ENCODE measurements around the gene LRRC4C. TPM values are rescaled to one million over a fixed set of nuclear protein-coding genes. Genes with fewer than 3 reads are reported as not detected.

LRRC4C gene
- total RNA-seq, 1 donor: 0.27 TPM

GRCh38 chr11:40716344-40717130 lies 742.9 kb downstream of the LRRC4C start:
- no peak overlapping the region for H3K4me3 ChIP-seq (ENCODE audit: low read depth, low read length)
- TF ChIP-seq CTCF (IDR thresholded peaks at IDR 0.05; ENCODE audit: insufficient read depth, low read length): no peak
- no peak for DNase-seq (ENCODE audit: low read depth)

GRCh38 chr11:40713083-40713482 lies 746.4 kb downstream of the LRRC4C start:
- H3K4me3 ChIP-seq (ENCODE audit: low read depth, low read length): no peak overlapping the region
- TF ChIP-seq CTCF (IDR thresholded peaks at IDR 0.05; ENCODE audit: insufficient read depth, low read length): no peak
- no peak for DNase-seq (ENCODE audit: low read depth)

GRCh38 chr11:40701027-40701426 lies 758.4 kb downstream of the LRRC4C start:
- DNase-seq (ENCODE audit: low read depth): no peak
- no peak for TF ChIP-seq CTCF (IDR thresholded peaks at IDR 0.05; ENCODE audit: insufficient read depth, low read length)
- H3K4me3 ChIP-seq (ENCODE audit: low read depth, low read length): no peak overlapping the region

- TF ChIP-seq CTCF (IDR thresholded peaks at IDR 0.05; ENCODE audit: insufficient read depth, low read length): no peak
- no peak overlapping the region for H3K4me3 ChIP-seq (ENCODE audit: low read depth, low read length)
- no peak for DNase-seq (ENCODE audit: low read depth)
Observed at GRCh38 chr11:40689823-40690222, 769.6 kb downstream of the LRRC4C start.

GRCh38 chr11:40688369-40688768 lies 771.1 kb downstream of the LRRC4C start:
- H3K4me3 ChIP-seq (ENCODE audit: low read depth, low read length): no peak overlapping the region
- no peak for DNase-seq (ENCODE audit: low read depth)
- no peak for TF ChIP-seq CTCF (IDR thresholded peaks at IDR 0.05; ENCODE audit: insufficient read depth, low read length)

GRCh38 chr11:40686765-40687164 lies 772.7 kb downstream of the LRRC4C start:
- no peak for DNase-seq (ENCODE audit: low read depth)
- no peak overlapping the region for H3K4me3 ChIP-seq (ENCODE audit: low read depth, low read length)
- TF ChIP-seq CTCF (IDR thresholded peaks at IDR 0.05; ENCODE audit: insufficient read depth, low read length): no peak

GRCh38 chr11:40683010-40683409 lies 776.4 kb downstream of the LRRC4C start:
- no peak overlapping the region for H3K4me3 ChIP-seq (ENCODE audit: low read depth, low read length)
- no peak for DNase-seq (ENCODE audit: low read depth)
- no peak for TF ChIP-seq CTCF (IDR thresholded peaks at IDR 0.05; ENCODE audit: insufficient read depth, low read length)
